Activated B cell treated with CpG ODN at 0.5 μM for 24 hours (primary cell): ENCODE results near the gene HNRNPF. TPM values are rescaled to one million over a fixed set of nuclear protein-coding genes. Genes with fewer than 3 reads are reported as not detected.

Experiments
- ATAC-seq: fragments of 200-7000 bp; cut with Tn5 transposase; one replicate; pipeline ENCODE4 v1.10.0; 2021; ENCODE audit warnings: low read depth, mild to moderate bottlenecking, moderate library complexity
- CTCF ChIA-PET: fragments of 350-600 bp; sonication (Branson Sonifier 250); formaldehyde crosslinking; loops from one replicate; lab custom pipeline; 2021; ENCODE audit warnings: antibody characterized with exemption; lab: Charles Lee
- POLR2A ChIA-PET: fragments of 350-600 bp; sonication (Branson Sonifier 250); formaldehyde crosslinking; loops from one replicate; lab custom pipeline; 2021; ENCODE audit warnings: antibody characterized with exemption; lab: Charles Lee
- DNase-seq: peaks from one replicate; pipeline ENCODE4 v3.0.0; 2022
- H3K27ac Mint-ChIP-seq: one replicate; pipeline ENCODE4 v1.8.0; 2020; ENCODE audit warnings: mixed read lengths
- H3K27me3 Mint-ChIP-seq: one replicate; pipeline ENCODE4 v1.8.0; 2021; ENCODE audit warnings: mixed read lengths
- H3K36me3 Mint-ChIP-seq: one replicate; pipeline ENCODE4 v1.8.0; 2021; ENCODE audit warnings: low read depth, mixed read lengths
- H3K4me1 Mint-ChIP-seq: one replicate; pipeline ENCODE4 v1.8.0; 2021; ENCODE audit warnings: mixed read lengths
- H3K4me3 Mint-ChIP-seq: one replicate; pipeline ENCODE4 v1.8.0; 2020; ENCODE audit warnings: mild to moderate bottlenecking, mixed read lengths
- H3K9me3 Mint-ChIP-seq: one replicate; pipeline ENCODE4 v1.8.0; 2020; ENCODE audit warnings: mixed read lengths
- intact Hi-C: fragments of 100-400 bp; cut with micrococcal nuclease; formaldehyde crosslinking; loops from one replicate; pipeline ENCODE4 v1.15.1; 2024
- total RNA-seq: library from RNA; stranded (reverse); gene quantifications from 2 replicates; pipeline ENCODE4 v1.2.3, GENCODE V29; 2022
- TF ChIP-seq, protein P1 (sequence below): fragments of 200-600 bp; IDR thresholded peaks from one replicate; pipeline ENCODE4 v1.8.0; 2022; ENCODE audit warnings: antibody characterized with exemption, mild to moderate bottlenecking

Gene HNRNPF
- total RNA-seq, 1 donor from 2014 or later, result 253 TPM

DNA sequence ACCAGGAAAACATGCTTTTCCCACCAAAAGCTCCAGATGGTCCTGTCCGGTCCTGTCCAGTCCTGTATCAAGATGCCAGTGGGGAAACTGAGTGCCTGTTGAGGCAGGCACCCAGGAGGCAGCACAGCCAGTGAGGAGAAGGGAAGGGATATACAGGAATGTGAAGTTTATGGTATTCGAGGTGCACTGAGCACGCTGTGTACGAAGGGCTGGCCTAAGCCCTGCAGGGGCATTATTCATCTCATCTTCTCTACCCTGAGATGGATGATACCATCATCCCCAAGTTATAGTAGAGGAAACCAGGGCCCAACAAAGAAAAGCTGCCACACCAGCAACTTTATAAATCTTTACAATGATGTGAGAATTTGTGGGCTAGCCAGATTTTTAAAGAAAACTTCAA, 61.0 kb downstream of the HNRNPF start:
- intact Hi-C loops, result loop anchor here (1.0 to 10.0 kb wide), 4 partner anchors 55 to 593 kb away; no protein-coding TSS in a partner anchor
- no peak overlapping the region for H3K27ac Mint-ChIP-seq
- DNase-seq (no peak), ATAC-seq (no peak)
- ChIA-PET CTCF (interaction anchor here (1.0 to 3.0 kb wide), 5 partner anchors 12 to 207 kb away, joined by 3 to 9 read pairs (median 3); no protein-coding TSS in a partner anchor), POLR2A (no interaction called here)
- peaks cover 13% of the 10 kb centered on the region for H3K27me3 Mint-ChIP-seq
- H3K4me3 Mint-ChIP-seq, result no peak overlapping the region
- no peaks in the 10 kb centered on the region for H3K9me3 Mint-ChIP-seq
- TF ChIP-seq, protein P1, sequence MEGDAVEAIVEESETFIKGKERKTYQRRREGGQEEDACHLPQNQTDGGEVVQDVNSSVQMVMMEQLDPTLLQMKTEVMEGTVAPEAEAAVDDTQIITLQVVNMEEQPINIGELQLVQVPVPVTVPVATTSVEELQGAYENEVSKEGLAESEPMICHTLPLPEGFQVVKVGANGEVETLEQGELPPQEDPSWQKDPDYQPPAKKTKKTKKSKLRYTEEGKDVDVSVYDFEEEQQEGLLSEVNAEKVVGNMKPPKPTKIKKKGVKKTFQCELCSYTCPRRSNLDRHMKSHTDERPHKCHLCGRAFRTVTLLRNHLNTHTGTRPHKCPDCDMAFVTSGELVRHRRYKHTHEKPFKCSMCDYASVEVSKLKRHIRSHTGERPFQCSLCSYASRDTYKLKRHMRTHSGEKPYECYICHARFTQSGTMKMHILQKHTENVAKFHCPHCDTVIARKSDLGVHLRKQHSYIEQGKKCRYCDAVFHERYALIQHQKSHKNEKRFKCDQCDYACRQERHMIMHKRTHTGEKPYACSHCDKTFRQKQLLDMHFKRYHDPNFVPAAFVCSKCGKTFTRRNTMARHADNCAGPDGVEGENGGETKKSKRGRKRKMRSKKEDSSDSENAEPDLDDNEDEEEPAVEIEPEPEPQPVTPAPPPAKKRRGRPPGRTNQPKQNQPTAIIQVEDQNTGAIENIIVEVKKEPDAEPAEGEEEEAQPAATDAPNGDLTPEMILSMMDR, result no peak
- H3K36me3 Mint-ChIP-seq, result no peaks in the 10 kb centered on the region
- peaks cover 8% of the 10 kb centered on the region for H3K4me1 Mint-ChIP-seq

DNA sequence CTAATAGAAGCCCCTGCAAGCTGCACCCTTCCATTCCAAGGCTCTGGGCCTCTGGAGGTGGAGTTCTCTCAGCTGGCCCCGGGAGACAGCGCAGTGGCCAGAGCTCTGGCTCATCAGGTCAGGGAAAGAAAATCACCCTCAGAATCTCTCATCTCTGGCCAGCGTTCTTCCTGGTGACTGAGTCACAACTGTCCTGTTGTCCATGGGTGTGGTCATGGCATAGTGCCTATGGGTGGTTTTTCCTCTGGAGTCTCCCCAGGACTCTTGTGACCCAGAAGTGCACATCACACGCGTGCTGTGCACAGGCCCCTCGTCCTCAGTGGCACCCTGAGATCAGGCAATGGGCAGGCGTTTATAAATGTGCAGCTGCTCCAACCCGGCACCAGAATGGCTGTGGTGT, 64.9 kb downstream of the HNRNPF start:
- peaks cover 6% of the 10 kb centered on the region for H3K4me1 Mint-ChIP-seq
- H3K27me3 Mint-ChIP-seq, result peaks cover 19% of the 10 kb centered on the region
- no peak overlapping the region for H3K27ac Mint-ChIP-seq
- H3K9me3 Mint-ChIP-seq, result no peaks in the 10 kb centered on the region
- ATAC-seq (no peak), DNase-seq (no peak)
- H3K4me3 Mint-ChIP-seq, result no peak overlapping the region
- CTCF ChIA-PET, result no interaction called here
- POLR2A ChIA-PET, result no interaction called here
- TF ChIP-seq, protein P1, result no peak
- no peaks in the 10 kb centered on the region for H3K36me3 Mint-ChIP-seq
- intact Hi-C loops, result loop anchor here (10.0 kb wide), 1 partner anchor 589 kb away; no protein-coding TSS in a partner anchor

- Mint-ChIP-seq H3K27ac (no peak overlapping the region), H3K4me3 (no peak overlapping the region), H3K27me3 (peaks cover 23% of the 10 kb centered on the region), H3K4me1 (no peaks in the 10 kb centered on the region), H3K36me3 (no peaks in the 10 kb centered on the region), H3K9me3 (no peaks in the 10 kb centered on the region)
- CTCF ChIA-PET, result no interaction called here
- no peak for DNase-seq
- POLR2A ChIA-PET, result no interaction called here
- no peak for ATAC-seq
- TF ChIP-seq, protein P1, result no peak
- intact Hi-C loops, result loop anchor here (10.0 kb wide), 1 partner anchor 588 kb away; no protein-coding TSS in a partner anchor
These were observed 65.9 kb downstream of the HNRNPF start for GRCh38 chr10:43343126-43343525.

DNA sequence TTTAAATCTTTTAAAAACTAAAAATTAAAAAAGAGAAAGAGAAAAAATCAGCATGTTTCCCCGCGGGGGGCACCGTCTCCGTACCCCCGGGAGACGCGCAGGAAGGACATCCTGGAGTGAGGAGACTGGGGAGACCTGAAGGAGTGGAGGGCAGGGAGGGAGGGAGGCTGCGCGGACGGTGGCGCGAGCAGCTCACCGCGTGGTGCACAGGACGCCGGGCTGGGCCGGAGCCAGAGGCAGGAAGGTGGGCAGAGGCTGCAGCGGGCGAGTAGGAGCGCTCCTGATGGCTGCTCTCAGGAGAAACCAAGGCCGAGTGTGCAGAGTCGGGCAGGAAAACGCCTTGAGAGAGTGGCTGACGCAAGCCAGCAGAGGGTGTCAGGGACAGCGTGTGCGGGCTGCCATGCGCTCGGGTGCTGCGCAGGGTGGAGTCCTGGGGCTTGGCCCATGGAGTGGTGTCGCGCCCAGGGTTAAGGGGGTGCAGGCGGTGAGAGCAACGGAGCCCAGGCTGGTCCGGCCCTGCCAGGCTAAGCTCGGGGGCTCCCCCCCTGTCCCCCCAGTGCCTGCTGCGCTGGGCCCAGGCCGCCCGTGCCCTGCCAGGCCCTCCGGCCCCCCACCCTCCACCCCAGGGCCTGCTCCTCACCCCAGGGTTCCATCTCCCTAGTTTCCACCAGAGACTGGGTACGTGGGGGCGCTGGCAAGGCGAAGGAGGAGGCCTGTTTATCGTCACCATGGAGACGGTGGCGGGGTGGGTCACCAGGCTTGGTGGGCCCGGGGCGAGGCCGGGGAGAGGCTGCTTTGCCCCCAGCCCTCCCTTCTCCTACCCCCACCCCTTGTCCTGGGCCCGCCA, 66.5 kb downstream of the HNRNPF start:
- no peaks in the 10 kb centered on the region for H3K36me3 Mint-ChIP-seq
- POLR2A ChIA-PET, result no interaction called here
- ATAC-seq (no peak), DNase-seq (no peak)
- TF ChIP-seq, protein P1, result no peak
- H3K27ac Mint-ChIP-seq, result no peak overlapping the region
- CTCF ChIA-PET, result no interaction called here
- H3K9me3 Mint-ChIP-seq, result no peaks in the 10 kb centered on the region
- intact Hi-C loops, result loop anchor here (10.0 kb wide), 1 partner anchor 588 kb away; no protein-coding TSS in a partner anchor
- peaks cover 26% of the 10 kb centered on the region for H3K27me3 Mint-ChIP-seq
- no peaks in the 10 kb centered on the region for H3K4me1 Mint-ChIP-seq
- no peak overlapping the region for H3K4me3 Mint-ChIP-seq

- TF ChIP-seq, protein P1, result no peak
- DNase-seq (no peak), ATAC-seq (no peak)
- no peaks in the 10 kb centered on the region for H3K4me1 Mint-ChIP-seq
- no peak overlapping the region for H3K27ac Mint-ChIP-seq
- intact Hi-C loops, result loop anchor here (10.0 kb wide), 1 partner anchor 587 kb away; no protein-coding TSS in a partner anchor
- H3K9me3 Mint-ChIP-seq, result no peaks in the 10 kb centered on the region
- POLR2A ChIA-PET, result no interaction called here
- CTCF ChIA-PET, result no interaction called here
- no peaks in the 10 kb centered on the region for H3K36me3 Mint-ChIP-seq
- no peak overlapping the region for H3K4me3 Mint-ChIP-seq
- H3K27me3 Mint-ChIP-seq, result peaks cover 26% of the 10 kb centered on the region
These were observed 67.5 kb downstream of the HNRNPF start for GRCh38 chr10:43341450-43341849.
